Right lobe of liver (tissue), 6 donors: ENCODE results near the gene ANKH. TPM values are rescaled to one million over a fixed set of nuclear protein-coding genes. Genes with fewer than 3 reads are reported as not detected.

Source experiments
- ATAC-seq, 4 donors: fragments of 200-7000 bp; cut with Tn5 transposase; one replicate each; pipeline ENCODE4 v1.9.1; 2020; ENCODE audit warnings: mild to moderate bottlenecking in 4 of 4, moderate library complexity in 4 of 4
- DNase-seq, 3 donors: peaks; one replicate each; pipeline ENCODE4 v3.0.0-alpha.2; 2020
- H3K27ac ChIP-seq, 3 donors: fragments of 200-600 bp; one replicate each; pipeline ENCODE4 v1.8.0; 2022
- H3K27me3 ChIP-seq, 2 donors: fragments of 200-600 bp; one replicate each; pipeline ENCODE4 v1.8.0; 2022
- H3K36me3 ChIP-seq, 4 donors: fragments of 200-600 bp; sonication (generic) in 1 of 4; one replicate each; pipeline versions ENCODE4 v1.5.1 to v1.8.0; 2017 to 2022; ENCODE audit warnings: control low read depth in 1 of 4
- H3K4me1 ChIP-seq, 4 donors: fragments of 200-600 bp; sonication (generic) in 1 of 4; one replicate each; pipeline versions ENCODE4 v1.5.1 to v1.8.0; 2017 to 2022; ENCODE audit warnings: control low read depth in 1 of 4
- H3K4me3 ChIP-seq, 3 donors: fragments of 200-600 bp; one replicate each; pipeline ENCODE4 v1.8.0; 2022
- H3K9me3 ChIP-seq, 4 donors: fragments of 200-600 bp; sonication (generic) in 1 of 4; one replicate each; pipeline versions ENCODE4 v1.5.1 to v1.8.0; 2017 to 2022; ENCODE audit warnings: control low read depth in 1 of 4
- POLR2A ChIP-seq: fragments of 450-650 bp; IDR thresholded peaks from one replicate; pipeline ENCODE4 v1.6.1; 2017; ENCODE audit warnings: antibody characterized with exemption, mild to moderate bottlenecking
- WGBS: methylation state at CpG from one replicate; pipeline ENCODE4 v1.1.6; 2018; ENCODE audit warnings: low coverage, low lambda C conversion rate; ENCODE audit not compliant: insufficient coverage; ENCODE audit errors: missing lambda C conversion rate; 5-methylcytosine and 5-hydroxymethylcytosine counted together
- intact Hi-C, 2 donors: fragments of 100-400 bp; cut with DNase I; formaldehyde crosslinking; loops; one replicate each; pipeline versions ENCODE4 v1.11.2 to v1.14.1; 2022
- total RNA-seq, 6 experiments: library from RNA; depleted of rRNA in 2 of 6; stranded (reverse); fragments of >200 nt in 2 of 6; fragmentation: NEBNext Ultra II Directional in 3 of 6; extraction: Animal tissue kit (Norgen Biotek cat#: 25700) in 3 of 6; gene quantifications; one replicate each; pipeline versions ENCODE4 v1.1.0 to v1.2.4, GENCODE V29; 2016 to 2023
- TF ChIP-seq, protein P1 (sequence below), 4 donors: fragments of 200-600 bp in 3 of 4; fragments of 450-650 bp in 1 of 4; IDR thresholded peaks; one replicate each; pipeline versions ENCODE4 v1.5.1 to v1.8.0; 2016 to 2022; ENCODE audit warnings: antibody characterized with exemption in 4 of 4, mild to moderate bottlenecking in 2 of 4
- donor health status: DM: no; HTN: yes; CAD: no.
- donor health status: DM: no; HTN: no; CAD: no.
- donor health status: DM: no; HTN: no; CAD: no.
- donor health status: DM: no; HTN: yes; CAD: no.
- donor health status: DM: no; HTN: yes; CAD: no.

Gene ANKH
- total RNA-seq, 6 experiments from 2014 or later: 38.5 to 121 (median 61.9) TPM

DNA sequence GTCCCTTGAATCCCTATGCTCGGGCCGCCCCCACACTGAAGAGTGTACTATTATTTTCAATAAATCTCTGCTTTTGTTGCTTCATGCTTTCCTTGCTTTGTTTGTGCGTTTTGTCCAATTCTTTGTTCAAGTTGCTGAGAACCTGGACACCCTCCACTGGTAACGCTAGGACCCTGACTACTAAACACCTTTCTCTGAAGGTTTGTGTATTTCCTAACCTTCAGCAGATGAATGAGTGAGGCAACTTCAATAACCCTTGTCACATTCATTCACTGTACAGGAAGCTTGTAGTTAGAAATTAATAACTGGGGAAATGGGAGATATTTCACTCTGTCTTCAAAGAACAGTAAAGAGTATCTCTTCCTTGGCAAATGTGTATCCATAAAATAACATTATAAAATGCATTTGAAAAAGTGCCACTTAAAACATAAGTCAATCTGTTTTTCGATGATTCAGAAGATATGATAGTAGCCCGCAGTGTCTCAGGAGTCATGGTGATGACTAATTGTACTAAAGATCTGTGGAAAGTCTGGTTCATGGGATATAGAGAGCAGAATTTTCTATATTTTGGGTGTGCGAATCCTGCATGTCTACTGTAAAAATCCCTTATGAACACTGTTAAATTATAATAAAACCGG, 43.2 kb upstream of the ANKH start:
- no peak overlapping the region for H3K27ac ChIP-seq
- no peaks in the 10 kb centered on the region for H3K4me1 ChIP-seq
- no peaks in the 10 kb centered on the region for H3K27me3 ChIP-seq
- TF ChIP-seq, protein P1, sequence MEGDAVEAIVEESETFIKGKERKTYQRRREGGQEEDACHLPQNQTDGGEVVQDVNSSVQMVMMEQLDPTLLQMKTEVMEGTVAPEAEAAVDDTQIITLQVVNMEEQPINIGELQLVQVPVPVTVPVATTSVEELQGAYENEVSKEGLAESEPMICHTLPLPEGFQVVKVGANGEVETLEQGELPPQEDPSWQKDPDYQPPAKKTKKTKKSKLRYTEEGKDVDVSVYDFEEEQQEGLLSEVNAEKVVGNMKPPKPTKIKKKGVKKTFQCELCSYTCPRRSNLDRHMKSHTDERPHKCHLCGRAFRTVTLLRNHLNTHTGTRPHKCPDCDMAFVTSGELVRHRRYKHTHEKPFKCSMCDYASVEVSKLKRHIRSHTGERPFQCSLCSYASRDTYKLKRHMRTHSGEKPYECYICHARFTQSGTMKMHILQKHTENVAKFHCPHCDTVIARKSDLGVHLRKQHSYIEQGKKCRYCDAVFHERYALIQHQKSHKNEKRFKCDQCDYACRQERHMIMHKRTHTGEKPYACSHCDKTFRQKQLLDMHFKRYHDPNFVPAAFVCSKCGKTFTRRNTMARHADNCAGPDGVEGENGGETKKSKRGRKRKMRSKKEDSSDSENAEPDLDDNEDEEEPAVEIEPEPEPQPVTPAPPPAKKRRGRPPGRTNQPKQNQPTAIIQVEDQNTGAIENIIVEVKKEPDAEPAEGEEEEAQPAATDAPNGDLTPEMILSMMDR (IDR thresholded peaks at IDR 0.05): no peak
- TF ChIP-seq POLR2A: no peak
- no peaks in the 10 kb centered on the region for H3K9me3 ChIP-seq
- ATAC-seq (no peak), DNase-seq (no peak)
- H3K36me3 ChIP-seq: no peaks in the 10 kb centered on the region
- WGBS: 90% methylated on average over 8 of the region's 8 CpGs
- intact Hi-C loops: no loop called here
- no peak overlapping the region for H3K4me3 ChIP-seq

DNA sequence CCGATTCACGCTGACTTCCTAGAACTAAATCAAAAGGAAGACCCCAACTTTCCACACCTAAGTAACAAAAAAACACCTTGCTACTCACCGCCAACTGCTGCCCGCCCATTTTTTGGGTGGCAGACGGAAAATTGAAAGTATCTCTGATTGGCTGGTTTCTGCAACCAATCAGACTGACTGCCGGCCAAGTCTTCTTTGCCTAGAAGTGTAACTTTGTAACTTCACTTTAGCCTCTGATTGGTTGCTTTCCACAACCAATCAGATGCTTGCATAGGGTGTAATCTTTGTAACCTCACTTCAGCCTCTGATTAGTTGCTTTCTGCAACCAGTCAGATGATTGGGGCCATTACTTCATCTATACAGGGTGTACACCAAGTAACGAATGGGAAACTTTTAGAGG, 42.6 kb upstream of the ANKH start:
- Histone ChIP-seq H3K27me3 (no peaks in the 10 kb centered on the region), H3K36me3 (no peaks in the 10 kb centered on the region), H3K9me3 (no peaks in the 10 kb centered on the region), H3K4me3 (no peak overlapping the region), H3K27ac (no peak overlapping the region), H3K4me1 (no peaks in the 10 kb centered on the region)
- ATAC-seq (no peak), DNase-seq (no peak)
- TF ChIP-seq POLR2A: no peak
- TF ChIP-seq, protein P1 (IDR thresholded peaks at IDR 0.05): no peak
- intact Hi-C loops: no loop called here
- WGBS: 92% methylated on average over 4 of the region's 7 CpGs

GRCh38 chr5:14913096-14913495, 41.5 kb upstream of the ANKH start:
- TF ChIP-seq, protein P1 (IDR thresholded peaks at IDR 0.05): no peak
- no peak for TF ChIP-seq POLR2A
- DNase-seq (no peak), ATAC-seq (no peak)
- Histone ChIP-seq H3K4me3 (no peak overlapping the region), H3K36me3 (no peaks in the 10 kb centered on the region), H3K27ac (no peak overlapping the region), H3K4me1 (no peaks in the 10 kb centered on the region), H3K9me3 (no peaks in the 10 kb centered on the region), H3K27me3 (no peaks in the 10 kb centered on the region)
- intact Hi-C loops: no loop called here
- WGBS: 73% methylated on average over 2 of the region's 5 CpGs

DNA sequence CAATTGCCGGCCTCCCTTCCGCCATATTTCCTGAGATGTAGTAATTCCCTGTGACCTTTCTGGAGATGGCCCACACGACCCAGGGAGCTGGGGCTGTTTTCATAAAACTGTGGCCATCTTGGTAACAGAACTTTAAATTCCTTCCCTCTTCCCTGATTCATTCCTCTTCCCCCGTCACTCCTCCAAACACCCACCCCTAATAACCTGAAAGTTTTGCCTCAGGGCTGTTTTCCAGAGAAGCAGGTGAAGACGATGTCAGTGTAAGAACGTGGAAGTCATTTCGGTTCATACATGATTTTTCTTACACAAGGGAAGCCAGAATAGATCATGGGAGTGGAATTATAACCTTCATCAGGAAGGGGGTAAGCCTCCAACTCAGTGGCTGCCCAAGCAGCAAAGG, 40.6 kb upstream of the ANKH start:
- H3K4me1 ChIP-seq: no peaks in the 10 kb centered on the region
- H3K36me3 ChIP-seq: no peaks in the 10 kb centered on the region
- no peaks in the 10 kb centered on the region for H3K27me3 ChIP-seq
- ATAC-seq (no peak), DNase-seq (no peak)
- TF ChIP-seq POLR2A: no peak
- TF ChIP-seq, protein P1 (IDR thresholded peaks at IDR 0.05): no peak
- intact Hi-C loops: no loop called here
- no peaks in the 10 kb centered on the region for H3K9me3 ChIP-seq
- no peak overlapping the region for H3K4me3 ChIP-seq
- no peak overlapping the region for H3K27ac ChIP-seq
- 77% methylated on average over 7 of the region's 7 CpGs for WGBS

DNA sequence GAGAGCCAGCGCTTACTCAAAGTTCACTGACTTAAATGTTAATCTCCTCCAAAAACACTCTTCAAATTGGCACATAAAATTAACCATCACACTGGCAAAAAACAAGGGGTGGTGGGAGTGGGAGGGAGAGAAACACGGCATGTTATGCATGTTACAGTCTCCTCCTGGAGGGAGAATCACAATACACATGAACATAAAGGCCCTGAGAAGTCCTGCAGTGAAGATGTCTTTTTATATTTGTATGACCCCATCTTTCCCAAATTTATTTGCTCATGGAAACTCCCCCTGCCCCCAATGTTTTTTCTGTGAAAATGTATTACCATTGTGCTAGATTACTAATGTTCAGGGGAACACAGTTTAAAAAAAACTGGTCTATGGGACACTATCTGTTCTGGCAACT, 37.8 kb upstream of the ANKH start:
- H3K9me3 ChIP-seq: no peaks in the 10 kb centered on the region
- H3K4me3 ChIP-seq: no peak overlapping the region
- intact Hi-C loops: no loop called here
- DNase-seq (no peak), ATAC-seq (no peak)
- WGBS: 100% methylated on average over 1 of the region's 2 CpGs
- no peaks in the 10 kb centered on the region for H3K27me3 ChIP-seq
- TF ChIP-seq, protein P1 (IDR thresholded peaks at IDR 0.05): no peak
- H3K27ac ChIP-seq: no peak overlapping the region
- H3K4me1 ChIP-seq: no peaks in the 10 kb centered on the region
- no peaks in the 10 kb centered on the region for H3K36me3 ChIP-seq
